Fibroblast of lung (primary cell): Measurements from ENCODE around the gene SAMD8. TPM values are rescaled to one million over a fixed set of nuclear protein-coding genes. Genes with fewer than 3 reads are reported as not detected.

ENCODE experiments used
- DNase-seq, 2 donors: peaks; one replicate each; pipeline versions ENCODE4 v3.0.0 to v3.0.0-alpha.2; 2010; ENCODE audit warnings: low read depth in 2 of 2
- H2AFZ ChIP-seq: 2 replicates; pipeline ENCODE4 v1.5.1; 2012; ENCODE audit warnings: low read length, control low read depth, inconsistent platforms
- H3K27ac ChIP-seq: 2 replicates; pipeline ENCODE4 v1.5.1; 2011; ENCODE audit warnings: low read length, control low read depth; ENCODE audit not compliant: insufficient read depth
- H3K27me3 ChIP-seq: 2 replicates; pipeline ENCODE4 v1.5.1; 2011; ENCODE audit warnings: mild to moderate bottlenecking, low read length; ENCODE audit not compliant: control insufficient read depth, insufficient read depth
- H3K36me3 ChIP-seq: 2 replicates; pipeline ENCODE4 v1.5.1; 2011; ENCODE audit warnings: low read length; ENCODE audit not compliant: control insufficient read depth, insufficient read depth
- H3K4me1 ChIP-seq: 2 replicates; pipeline ENCODE4 v1.5.1; 2011; ENCODE audit warnings: low read length; ENCODE audit not compliant: control insufficient read depth, insufficient read depth; ENCODE audit errors: extremely low read depth
- H3K4me2 ChIP-seq: 2 replicates; pipeline ENCODE4 v1.5.1; 2011; ENCODE audit warnings: low read length, control low read depth; ENCODE audit not compliant: insufficient read depth; ENCODE audit errors: extremely low read depth
- H3K4me3 ChIP-seq, 4 experiments: fragments of 200-600 bp in 1 of 4; sonication (generic) in 1 of 4; replicated peaks in 1 of 4; 2 replicates each; pipeline ENCODE4 v1.5.1; 2011 to 2016; ENCODE audit warnings: low read length in 4 of 4, low read depth in 3 of 4, mild to moderate bottlenecking in 3 of 4, control low read depth in 2 of 4, inconsistent platforms in 1 of 4, mixed read lengths in 1 of 4; ENCODE audit not compliant: insufficient read depth in 1 of 4; ENCODE audit errors: control extremely low read depth in 1 of 4
- H3K79me2 ChIP-seq: 2 replicates; pipeline ENCODE4 v1.5.1; 2012; ENCODE audit warnings: mild to moderate bottlenecking, low read length, inconsistent platforms; ENCODE audit not compliant: control insufficient read depth, insufficient read depth
- H3K9ac ChIP-seq: 2 replicates; pipeline ENCODE4 v1.5.1; 2011; ENCODE audit warnings: mild to moderate bottlenecking, low read length, control low read depth; ENCODE audit not compliant: insufficient read depth
- H3K9me3 ChIP-seq: 2 replicates; pipeline ENCODE4 v1.5.1; 2012; ENCODE audit warnings: low read depth, low read length; ENCODE audit not compliant: control insufficient read depth, insufficient read depth
- H4K20me1 ChIP-seq: 2 replicates; pipeline ENCODE4 v1.5.1; 2011; ENCODE audit warnings: low read length; ENCODE audit not compliant: control insufficient read depth, insufficient read depth; ENCODE audit errors: extremely low read depth
- CTCF ChIP-seq, 2 donors: IDR thresholded peaks in 1 of 2; conservative IDR thresholded peaks in 1 of 2; 1 replicate in 1 of 2; 2 replicates in 1 of 2; pipeline ENCODE4 v1.5.1; 2011 to 2012; ENCODE audit warnings: low read length in 2 of 2, control low read depth in 1 of 2, inconsistent platforms in 1 of 2, low read depth in 1 of 2, mild to moderate bottlenecking in 1 of 2
- EZH2 ChIP-seq: IDR thresholded peaks from 2 replicates; pipeline ENCODE4 v1.5.1; 2012; ENCODE audit warnings: low read length, control low read depth, mild to moderate bottlenecking; ENCODE audit errors: missing control alignments
- polyA plus RNA-seq, 2 donors: library from polyadenylated mRNA; depleted of rRNA in 1 of 2; stranded (reverse) in 1 of 2; unstranded in 1 of 2; fragments of >200 nt; gene quantifications; 2 replicates each; pipeline ENCODE4 v1.2.1, GENCODE V29; 2011 to 2012; ENCODE audit warnings: missing spikeins in 1 of 2
- total RNA-seq: library from RNA; depleted of rRNA; stranded (reverse); fragments of >200 nt; gene quantifications from 2 replicates; pipeline ENCODE4 v1.2.1, GENCODE V29; 2014

SAMD8 gene
- total and polyA plus RNA-seq, 2 donors (not counting 1 experiment from before 2014, with no cell fraction given) = 32.5 to 51.5 TPM

- Histone ChIP-seq H3K9ac (peak overlapping the region; percentile 86), H3K4me2 (peak overlapping the region; percentile 91), H3K27me3 (no peaks in the 10 kb centered on the region), H3K79me2 (peaks cover 32% of the 10 kb centered on the region), H2AFZ (no peak overlapping the region), H3K9me3 (no peaks in the 10 kb centered on the region), H3K4me3 (peak overlapping the region; percentile 17 to 94 (median 68)), H3K4me1 (peaks cover 14% of the 10 kb centered on the region), H3K27ac (peak overlapping the region; percentile 98), H3K36me3 (peaks cover 3% of the 10 kb centered on the region), H4K20me1 (no peaks in the 10 kb centered on the region)
- no peak for TF ChIP-seq CTCF (conservative IDR thresholded peaks at IDR 0.05 in 1 of 2, IDR thresholded peaks at IDR 0.05 in 1 of 2; ENCODE audit: low read depth in 1 of 2, low read length in 2 of 2)
- TF ChIP-seq EZH2 = no peak
- no peak for DNase-seq
Measured at GRCh38 chr10:75209086-75209920, 97.8 kb downstream of the SAMD8 start.

GRCh38 chr10:75209921-75210281 lies 98.4 kb downstream of the SAMD8 start:
- H2AFZ ChIP-seq = no peak overlapping the region
- H3K4me3 ChIP-seq = peak overlapping the region; percentile 17 to 94 (median 68)
- H3K4me2 ChIP-seq = peak overlapping the region; percentile 91
- peak overlapping the region; percentile 86 for H3K9ac ChIP-seq
- peaks cover 14% of the 10 kb centered on the region for H3K4me1 ChIP-seq
- DNase-seq = peak; percentile 77 to 78
- no peaks in the 10 kb centered on the region for H3K27me3 ChIP-seq
- no peaks in the 10 kb centered on the region for H3K9me3 ChIP-seq
- H4K20me1 ChIP-seq = no peaks in the 10 kb centered on the region
- peaks cover 5% of the 10 kb centered on the region for H3K36me3 ChIP-seq
- peaks cover 37% of the 10 kb centered on the region for H3K79me2 ChIP-seq
- TF ChIP-seq CTCF (conservative IDR thresholded peaks at IDR 0.05 in 1 of 2, IDR thresholded peaks at IDR 0.05 in 1 of 2; ENCODE audit: low read depth in 1 of 2, low read length in 2 of 2) = no peak
- peak overlapping the region; percentile 98 for H3K27ac ChIP-seq

GRCh38 chr10:75210282-75211006 lies 99.0 kb downstream of the SAMD8 start, which contains the start of gene VDAC2:
TSS of gene VDAC2 (plus strand) at chr10:75210796. CDS start at chr10:75211159, 363 bp downstream.
- H3K4me3 ChIP-seq = peak within 1 kb of the TSS; percentile 81 to 94 (median 88)
- H3K27ac ChIP-seq = peak within 1 kb of the TSS; percentile 98
- peak; percentile 76 to 87 for DNase-seq
- H3K27me3 ChIP-seq = no peaks in the 10 kb centered on the region
- H3K4me1 ChIP-seq = peaks cover 11% of the 10 kb centered on the region
- TF ChIP-seq EZH2 (no peak), CTCF (conservative IDR thresholded peaks at IDR 0.05 in 1 of 2, IDR thresholded peaks at IDR 0.05 in 1 of 2; ENCODE audit: low read depth in 1 of 2, low read length in 2 of 2) (no peak)
- no peaks in the 10 kb centered on the region for H3K9me3 ChIP-seq
- H3K9ac ChIP-seq = peak within 1 kb of the TSS; percentile 86
- peak within 1 kb of the TSS; percentile 91 for H3K4me2 ChIP-seq
- no peak within 1 kb of the TSS for H2AFZ ChIP-seq
- peaks cover 6% of the 10 kb centered on the region for H3K36me3 ChIP-seq
- H4K20me1 ChIP-seq = no peaks in the 10 kb centered on the region
- peaks cover 39% of the 10 kb centered on the region for H3K79me2 ChIP-seq
